ENCODE results near the gene CBFA2T2. TPM values are rescaled to one million over a fixed set of nuclear protein-coding genes. Genes with fewer than 3 reads are reported as not detected.

Gene CBFA2T2
- total and polyA plus RNA-seq, 5 donors, result 5.6 to 13.9 (median 12.0) TPM

- H3K4me3 ChIP-seq (ENCODE audit: low read length), result no peak overlapping the region
- WGBS, result 82% methylated on average over 1 of the region's 1 CpG
- ATAC-seq (no peak), DNase-seq (no peak)
- H3K27ac ChIP-seq (ENCODE audit: low read length), result no peak overlapping the region
- intact Hi-C loops (cut with DNase I), result no loop called here
- H3K4me1 ChIP-seq (ENCODE audit: control insufficient read depth, insufficient read depth, low read length), result no peaks in the 10 kb centered on the region
- H3K27me3 ChIP-seq (ENCODE audit: control insufficient read depth, insufficient read depth), result no peaks in the 10 kb centered on the region
- H3K9me3 ChIP-seq (ENCODE audit: control insufficient read depth, low read length), result no peaks in the 10 kb centered on the region
Observed at GRCh38 chr20:33604991-33605370, 115.1 kb downstream of the CBFA2T2 start.

GRCh38 chr20:33606118-33606771 lies 116.3 kb downstream of the CBFA2T2 start:
- Histone ChIP-seq H3K9me3 (ENCODE audit: control insufficient read depth, low read length) (no peaks in the 10 kb centered on the region), H3K27ac (ENCODE audit: low read length) (no peak overlapping the region), H3K4me3 (ENCODE audit: low read length) (no peak overlapping the region), H3K27me3 (ENCODE audit: control insufficient read depth, insufficient read depth) (no peaks in the 10 kb centered on the region), H3K4me1 (ENCODE audit: control insufficient read depth, insufficient read depth, low read length) (no peaks in the 10 kb centered on the region)
- DNase-seq, result no peak
- ATAC-seq, result peak in 1 of 2 donors; percentile 42
- WGBS, result 65% methylated on average over 3 of the region's 3 CpGs
- intact Hi-C loops (cut with DNase I), result no loop called here

DNA sequence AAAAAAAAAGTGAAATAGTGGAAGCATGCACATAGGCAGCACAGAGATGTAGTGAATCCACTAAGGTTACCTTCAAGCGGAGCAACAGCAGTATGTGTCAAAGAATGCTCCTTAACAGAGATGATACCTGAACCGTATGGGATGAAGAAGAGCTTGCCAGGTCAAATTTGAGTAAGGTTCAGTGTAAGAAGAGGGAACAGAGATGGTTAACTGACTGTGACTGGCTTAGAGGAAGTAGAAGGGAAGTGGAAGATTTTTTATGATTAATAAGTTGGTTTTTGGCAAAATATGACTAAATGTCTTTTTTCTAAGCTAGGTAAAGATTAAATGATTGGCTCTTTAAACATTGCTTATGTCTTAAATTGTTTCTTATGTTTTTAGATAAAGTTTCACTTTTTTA lies 119.6 kb downstream of the CBFA2T2 start:
- ATAC-seq (no peak), DNase-seq (no peak)
- no peaks in the 10 kb centered on the region for H3K4me1 ChIP-seq (ENCODE audit: control insufficient read depth, insufficient read depth, low read length)
- H3K9me3 ChIP-seq (ENCODE audit: control insufficient read depth, low read length), result no peaks in the 10 kb centered on the region
- WGBS, result 97% methylated on average over 2 of the region's 2 CpGs
- no peak overlapping the region for H3K4me3 ChIP-seq (ENCODE audit: low read length)
- intact Hi-C loops (cut with DNase I), result no loop called here
- H3K27me3 ChIP-seq (ENCODE audit: control insufficient read depth, insufficient read depth), result no peaks in the 10 kb centered on the region
- H3K27ac ChIP-seq (ENCODE audit: low read length), result no peak overlapping the region

GRCh38 chr20:33611106-33611505 lies 121.2 kb downstream of the CBFA2T2 start:
- intact Hi-C loops (cut with DNase I), result no loop called here
- H3K9me3 ChIP-seq (ENCODE audit: control insufficient read depth, low read length), result no peaks in the 10 kb centered on the region
- DNase-seq, result no peak
- no peaks in the 10 kb centered on the region for H3K27me3 ChIP-seq (ENCODE audit: control insufficient read depth, insufficient read depth)
- 83% methylated on average over 5 of the region's 5 CpGs for WGBS
- no peak overlapping the region for H3K27ac ChIP-seq (ENCODE audit: low read length)
- no peak overlapping the region for H3K4me3 ChIP-seq (ENCODE audit: low read length)
- no peak for ATAC-seq
- no peaks in the 10 kb centered on the region for H3K4me1 ChIP-seq (ENCODE audit: control insufficient read depth, insufficient read depth, low read length)

GRCh38 chr20:33612001-33612400 lies 122.1 kb downstream of the CBFA2T2 start:
- 83% methylated on average over 4 of the region's 4 CpGs for WGBS
- intact Hi-C loops (cut with DNase I), result no loop called here
- no peaks in the 10 kb centered on the region for H3K9me3 ChIP-seq (ENCODE audit: control insufficient read depth, low read length)
- no peak overlapping the region for H3K4me3 ChIP-seq (ENCODE audit: low read length)
- H3K4me1 ChIP-seq (ENCODE audit: control insufficient read depth, insufficient read depth, low read length), result no peaks in the 10 kb centered on the region
- no peak overlapping the region for H3K27ac ChIP-seq (ENCODE audit: low read length)
- no peak for DNase-seq
- no peak for ATAC-seq
- H3K27me3 ChIP-seq (ENCODE audit: control insufficient read depth, insufficient read depth), result no peaks in the 10 kb centered on the region

DNA sequence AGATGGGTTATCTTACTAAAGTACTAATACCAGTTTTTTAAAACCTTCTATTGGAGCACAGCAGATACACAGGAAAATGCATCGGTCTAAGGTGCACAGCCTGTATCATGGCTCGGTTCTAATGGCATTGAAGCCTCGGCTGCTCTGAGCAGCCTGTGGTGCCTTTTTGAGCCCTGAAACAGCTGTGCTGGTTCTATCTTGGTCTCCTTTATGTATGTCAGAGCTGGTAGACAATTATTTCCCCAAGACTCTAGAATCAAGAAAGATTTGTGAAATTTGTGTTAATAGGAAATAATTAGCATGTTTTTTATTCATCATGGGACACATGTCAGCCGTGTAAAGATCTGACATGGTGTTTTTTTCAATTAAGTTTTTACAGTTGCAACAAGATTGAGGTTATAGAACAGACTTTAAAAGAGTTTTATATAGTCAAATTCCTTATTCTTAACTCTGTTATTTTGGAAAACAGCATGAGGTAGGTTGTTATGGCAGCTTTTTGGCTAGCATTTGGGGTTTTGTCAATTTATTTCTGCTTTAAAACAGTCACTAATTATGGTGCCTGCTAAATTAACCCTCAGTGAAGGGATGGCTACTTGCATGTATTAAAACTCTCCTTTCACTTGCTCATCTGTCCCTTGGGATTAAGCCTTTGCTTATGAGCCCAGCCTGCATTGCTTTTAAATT lies 132.0 kb downstream of the CBFA2T2 start:
- H3K4me3 ChIP-seq (ENCODE audit: low read length), result no peak overlapping the region
- H3K9me3 ChIP-seq (ENCODE audit: control insufficient read depth, low read length), result no peaks in the 10 kb centered on the region
- H3K27ac ChIP-seq (ENCODE audit: low read length), result no peak overlapping the region
- intact Hi-C loops (cut with DNase I), result no loop called here
- ATAC-seq (no peak), DNase-seq (no peak)
- 90% methylated on average over 4 of the region's 4 CpGs for WGBS
- H3K27me3 ChIP-seq (ENCODE audit: control insufficient read depth, insufficient read depth), result no peaks in the 10 kb centered on the region
- no peaks in the 10 kb centered on the region for H3K4me1 ChIP-seq (ENCODE audit: control insufficient read depth, insufficient read depth, low read length)

DNA sequence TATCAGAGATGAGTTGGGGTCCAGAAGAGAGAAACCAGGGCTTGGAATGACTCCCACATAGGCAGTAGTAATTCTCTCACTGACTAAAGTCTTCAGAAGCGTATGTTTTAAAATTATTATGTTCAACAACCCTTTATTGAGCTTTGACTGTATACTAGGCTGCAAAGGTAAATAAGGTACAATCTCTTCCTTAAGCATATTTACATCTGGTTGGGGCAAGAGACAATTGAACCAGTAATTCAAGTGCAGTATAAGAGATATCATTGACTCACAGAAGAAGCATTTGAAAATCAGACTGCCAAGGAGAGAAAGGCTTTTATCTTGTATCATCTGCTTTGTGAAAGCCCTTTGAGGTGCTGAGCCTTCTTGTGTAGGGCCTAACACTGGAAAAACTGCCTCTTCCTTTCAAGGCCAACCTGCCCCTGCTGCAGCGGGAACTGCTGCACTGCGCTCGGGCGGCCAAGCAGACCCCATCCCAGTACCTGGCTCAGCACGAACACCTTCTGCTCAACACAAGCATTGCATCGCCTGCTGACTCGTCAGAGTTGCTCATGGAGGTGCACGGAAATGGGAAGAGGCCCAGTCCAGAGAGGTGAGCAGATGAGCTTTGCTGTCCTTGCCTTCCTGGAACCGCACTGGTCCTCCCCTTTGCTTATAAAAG lies 132.9 kb downstream of the CBFA2T2 start:
- Histone ChIP-seq H3K27ac (ENCODE audit: low read length) (no peak overlapping the region), H3K9me3 (ENCODE audit: control insufficient read depth, low read length) (no peaks in the 10 kb centered on the region), H3K4me3 (ENCODE audit: low read length) (no peak overlapping the region), H3K4me1 (ENCODE audit: control insufficient read depth, insufficient read depth, low read length) (no peaks in the 10 kb centered on the region), H3K27me3 (ENCODE audit: control insufficient read depth, insufficient read depth) (no peaks in the 10 kb centered on the region)
- 96% methylated on average over 10 of the region's 10 CpGs for WGBS
- ATAC-seq (no peak), DNase-seq (no peak)
- intact Hi-C loops (cut with DNase I), result no loop called here

DNA sequence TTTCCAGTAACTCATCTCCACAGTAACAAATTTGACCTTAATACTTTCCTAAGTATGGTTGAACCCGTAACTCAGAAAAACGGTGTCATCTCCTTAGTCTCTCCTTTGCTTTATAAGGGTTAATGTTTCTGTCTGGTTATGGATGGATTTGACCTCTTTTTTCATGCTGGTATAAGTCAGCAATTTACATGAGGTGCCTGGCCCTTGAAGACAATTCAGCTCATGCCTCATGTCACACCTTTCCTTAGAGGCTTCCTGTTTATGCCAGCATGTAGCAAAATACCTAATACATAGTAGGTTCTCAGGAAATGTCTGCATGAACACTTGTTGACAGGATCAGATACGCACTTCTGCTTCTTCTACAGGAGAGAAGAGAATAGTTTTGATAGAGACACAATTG lies 134.5 kb downstream of the CBFA2T2 start:
- H3K9me3 ChIP-seq (ENCODE audit: control insufficient read depth, low read length), result no peaks in the 10 kb centered on the region
- DNase-seq (no peak), ATAC-seq (no peak)
- H3K27ac ChIP-seq (ENCODE audit: low read length), result no peak overlapping the region
- H3K4me3 ChIP-seq (ENCODE audit: low read length), result no peak overlapping the region
- H3K27me3 ChIP-seq (ENCODE audit: control insufficient read depth, insufficient read depth), result no peaks in the 10 kb centered on the region
- WGBS, result 93% methylated on average over 3 of the region's 3 CpGs
- H3K4me1 ChIP-seq (ENCODE audit: control insufficient read depth, insufficient read depth, low read length), result no peaks in the 10 kb centered on the region
- intact Hi-C loops (cut with DNase I), result no loop called here

DNA sequence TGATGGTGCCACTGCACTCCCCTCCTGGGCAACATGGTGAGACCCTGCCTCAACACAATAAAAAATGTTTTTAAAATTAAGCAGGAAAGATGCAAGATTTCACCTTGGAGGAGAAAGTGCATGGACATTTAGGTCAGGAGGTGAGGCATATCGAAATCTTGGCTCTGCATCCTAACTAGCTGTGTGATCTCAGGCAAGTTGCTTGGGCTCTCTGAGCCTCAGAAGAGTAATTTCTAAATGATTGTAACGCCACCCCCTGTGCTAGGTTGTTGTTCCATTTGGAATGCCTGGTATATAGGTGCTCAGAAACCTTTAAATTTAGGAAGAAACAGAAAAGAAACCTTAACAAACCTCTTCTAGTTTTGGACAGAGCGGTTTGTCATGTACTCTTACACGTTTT lies 136.3 kb downstream of the CBFA2T2 start:
- Histone ChIP-seq H3K27me3 (ENCODE audit: control insufficient read depth, insufficient read depth) (no peaks in the 10 kb centered on the region), H3K4me3 (ENCODE audit: low read length) (no peak overlapping the region), H3K4me1 (ENCODE audit: control insufficient read depth, insufficient read depth, low read length) (no peaks in the 10 kb centered on the region), H3K27ac (ENCODE audit: low read length) (no peak overlapping the region), H3K9me3 (ENCODE audit: control insufficient read depth, low read length) (no peaks in the 10 kb centered on the region)
- intact Hi-C loops (cut with DNase I), result no loop called here
- DNase-seq (no peak), ATAC-seq (no peak)
- 98% methylated on average over 4 of the region's 4 CpGs for WGBS

DNA sequence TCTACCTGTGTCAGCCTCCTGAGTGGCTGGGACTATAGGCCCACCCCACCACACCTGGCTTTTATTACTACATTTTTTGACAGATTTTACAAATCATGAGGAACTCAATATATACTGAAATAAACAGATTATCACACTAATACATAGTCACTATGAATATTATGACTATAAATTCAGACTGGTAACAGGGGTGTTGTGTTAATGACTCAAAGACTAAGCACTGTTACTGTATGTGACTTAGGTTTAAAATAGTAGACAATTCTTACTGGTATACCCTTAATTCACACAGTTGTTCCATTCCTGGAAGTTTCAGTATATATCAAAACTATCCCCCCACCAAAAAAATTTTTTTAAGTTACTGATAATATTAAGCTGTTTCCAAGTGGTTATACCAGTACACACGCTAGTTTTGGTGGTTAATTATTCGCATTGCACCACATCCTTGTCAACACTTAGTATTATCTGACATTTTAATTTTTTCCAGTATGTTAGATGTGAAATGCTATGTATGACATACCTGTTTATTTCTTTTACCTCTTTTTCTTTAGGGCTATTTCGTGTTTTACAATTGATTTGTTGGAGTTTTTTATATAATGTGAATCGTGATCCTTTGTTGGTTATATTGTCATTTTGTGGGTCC lies 137.8 kb downstream of the CBFA2T2 start:
- WGBS, result 97% methylated on average over 4 of the region's 4 CpGs
- no peak for ATAC-seq
- intact Hi-C loops (cut with DNase I), result no loop called here
- Histone ChIP-seq H3K27ac (ENCODE audit: low read length) (no peak overlapping the region), H3K27me3 (ENCODE audit: control insufficient read depth, insufficient read depth) (no peaks in the 10 kb centered on the region), H3K4me1 (ENCODE audit: control insufficient read depth, insufficient read depth, low read length) (no peaks in the 10 kb centered on the region), H3K9me3 (ENCODE audit: control insufficient read depth, low read length) (no peaks in the 10 kb centered on the region), H3K4me3 (ENCODE audit: low read length) (no peak overlapping the region)
- DNase-seq, result no peak

- no peaks in the 10 kb centered on the region for H3K4me1 ChIP-seq (ENCODE audit: control insufficient read depth, insufficient read depth, low read length)
- no peaks in the 10 kb centered on the region for H3K27me3 ChIP-seq (ENCODE audit: control insufficient read depth, insufficient read depth)
- intact Hi-C loops (cut with DNase I), result no loop called here
- no peak for DNase-seq
- H3K4me3 ChIP-seq (ENCODE audit: low read length), result no peak overlapping the region
- H3K27ac ChIP-seq (ENCODE audit: low read length), result no peak overlapping the region
- H3K9me3 ChIP-seq (ENCODE audit: control insufficient read depth, low read length), result no peaks in the 10 kb centered on the region
- ATAC-seq, result no peak
- 94% methylated on average over 10 of the region's 10 CpGs for WGBS
Observed at GRCh38 chr20:33629533-33629932, 139.6 kb downstream of the CBFA2T2 start.

All from right cardiac atrium (tissue), 5 donors.